Subcutaneous abdominal adipose tissue (tissue), 5 donors: ENCODE results near the gene ANKH.

Experiments used
- H3K27ac ChIP-seq: one replicate; pipeline ENCODE4 v1.7.0; 2013; ENCODE audit warnings: low read depth, mild to moderate bottlenecking, inconsistent platforms, low read length, moderate library complexity
- H3K27me3 ChIP-seq, 5 donors: one replicate each; pipeline ENCODE4 v1.7.0; 2013; ENCODE audit warnings: low read length in 5 of 5, inconsistent platforms in 1 of 5; ENCODE audit not compliant: control insufficient read depth in 5 of 5, insufficient read depth in 4 of 5
- H3K36me3 ChIP-seq, 5 donors: one replicate each; pipeline ENCODE4 v1.7.0; 2013; ENCODE audit warnings: low read length in 5 of 5; ENCODE audit not compliant: control insufficient read depth in 5 of 5, insufficient read depth in 5 of 5
- H3K4me1 ChIP-seq, 5 donors: one replicate each; pipeline ENCODE4 v1.7.0; 2013; ENCODE audit warnings: low read length in 5 of 5, mild to moderate bottlenecking in 3 of 5, moderate library complexity in 1 of 5; ENCODE audit not compliant: control insufficient read depth in 5 of 5, insufficient read depth in 5 of 5
- H3K4me3 ChIP-seq, 5 donors: one replicate each; pipeline ENCODE4 v1.7.0; 2013; ENCODE audit warnings: low read length in 5 of 5, low read depth in 1 of 5
- H3K9ac ChIP-seq, 5 donors: one replicate each; pipeline ENCODE4 v1.7.0; 2013; ENCODE audit warnings: low read length in 5 of 5, mild to moderate bottlenecking in 4 of 5, moderate library complexity in 3 of 5
- H3K9me3 ChIP-seq, 5 donors: one replicate each; pipeline ENCODE4 v1.7.0; 2013; ENCODE audit warnings: low read length in 5 of 5; ENCODE audit not compliant: control insufficient read depth in 5 of 5
- donor health status: healthy.
- donor health status: healthy.
- donor health status: healthy.
- donor health status: healthy.
- donor health status: healthy.

ANKH gene

GRCh38 chr5:14756478-14756877, 115.1 kb downstream of the ANKH start:
- Histone ChIP-seq H3K27ac (no peak overlapping the region), H3K4me1 (peaks cover 0 to 16% (median 13%) of the 10 kb centered on the region in 5 donors), H3K9me3 (no peaks in the 10 kb centered on the region), H3K9ac (no peak overlapping the region), H3K27me3 (no peaks in the 10 kb centered on the region), H3K36me3 (peaks cover 10 to 38% (median 24%) of the 10 kb centered on the region in 5 donors), H3K4me3 (no peak overlapping the region)

DNA sequence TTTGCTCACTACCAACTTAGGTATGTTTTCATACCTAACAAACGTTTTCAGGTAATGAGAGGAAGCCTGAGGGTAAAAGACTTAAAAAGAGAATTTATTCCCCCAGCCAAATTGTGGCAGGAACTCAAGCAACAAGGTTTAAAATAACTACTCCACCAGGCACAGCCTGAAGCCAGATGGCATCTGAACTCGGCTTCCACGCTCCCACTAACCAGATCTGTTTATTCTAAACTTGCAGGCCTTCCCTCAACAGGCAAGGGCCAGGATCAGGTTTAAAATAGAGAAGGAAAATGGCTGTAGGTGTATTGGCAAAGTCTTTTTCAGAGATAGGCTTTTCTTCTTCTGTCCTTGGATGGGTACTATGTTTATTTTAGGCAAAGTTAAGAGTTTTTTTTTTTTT, 117.6 kb downstream of the ANKH start:
- peaks cover 0 to 5% (median 0%) of the 10 kb centered on the region in 5 donors for H3K4me1 ChIP-seq
- H3K27me3 ChIP-seq, result no peaks in the 10 kb centered on the region
- no peak overlapping the region for H3K27ac ChIP-seq
- H3K9me3 ChIP-seq, result no peaks in the 10 kb centered on the region
- no peak overlapping the region for H3K9ac ChIP-seq
- peaks cover 21 to 46% (median 36%) of the 10 kb centered on the region in 5 donors for H3K36me3 ChIP-seq
- no peak overlapping the region for H3K4me3 ChIP-seq

- Histone ChIP-seq H3K9ac (no peak overlapping the region), H3K9me3 (no peaks in the 10 kb centered on the region), H3K27ac (no peak overlapping the region), H3K4me3 (no peak overlapping the region), H3K36me3 (peaks cover 21 to 52% (median 40%) of the 10 kb centered on the region in 5 donors), H3K4me1 (peaks cover 0 to 3% (median 0%) of the 10 kb centered on the region in 5 donors), H3K27me3 (no peaks in the 10 kb centered on the region)
Observed at GRCh38 chr5:14753292-14753691, 118.3 kb downstream of the ANKH start.

DNA sequence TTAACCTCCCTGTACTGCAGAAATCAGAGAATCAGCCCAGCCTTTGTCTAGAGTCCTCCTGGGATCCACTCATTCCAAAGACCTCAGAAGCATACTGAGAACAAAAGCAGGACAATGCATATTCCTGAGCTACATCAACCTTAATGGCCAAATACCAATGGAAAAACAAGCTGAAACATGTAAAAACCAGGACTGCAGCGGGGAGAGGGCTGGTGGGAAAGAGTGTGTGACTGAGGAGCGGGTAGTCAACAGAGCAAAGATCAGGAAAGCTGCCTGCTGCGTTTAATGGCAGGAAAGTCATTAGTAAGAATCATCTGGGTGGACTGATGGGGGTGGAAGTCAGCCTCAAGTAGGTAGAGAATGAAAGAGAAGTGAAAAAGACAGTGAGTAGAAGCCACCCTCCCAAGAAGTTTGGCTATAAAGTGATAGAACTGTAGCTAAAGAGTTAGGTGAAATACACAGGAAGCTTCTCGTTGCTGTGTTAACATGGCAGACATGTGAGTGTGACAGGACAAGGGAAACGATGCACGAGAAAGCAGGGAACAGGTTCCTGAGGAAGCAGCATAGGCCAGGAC, 119.0 kb downstream of the ANKH start:
- Histone ChIP-seq H3K4me1 (no peaks in the 10 kb centered on the region), H3K9me3 (no peaks in the 10 kb centered on the region), H3K27ac (no peak overlapping the region), H3K9ac (no peak overlapping the region), H3K4me3 (no peak overlapping the region), H3K27me3 (no peaks in the 10 kb centered on the region), H3K36me3 (peaks cover 21 to 60% (median 45%) of the 10 kb centered on the region in 5 donors)

DNA sequence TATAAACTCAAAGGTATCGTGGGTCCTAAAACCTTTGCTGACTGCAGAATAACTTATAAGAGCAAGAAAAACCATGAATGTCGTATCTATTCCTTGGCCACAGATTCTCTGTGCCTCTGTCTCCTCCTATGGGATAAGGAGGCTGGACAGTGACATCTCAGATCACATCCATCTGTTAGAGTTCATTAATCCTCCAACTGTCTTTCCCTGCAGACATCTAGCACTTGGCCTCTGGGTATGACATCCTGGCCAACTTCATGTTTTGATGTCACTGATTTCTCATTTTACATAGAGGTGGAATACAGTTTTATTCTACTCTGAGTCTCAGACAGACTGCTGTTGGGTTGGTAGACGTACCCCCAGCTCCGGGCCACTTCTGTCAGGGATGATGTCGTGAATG, 120.9 kb downstream of the ANKH start:
- Histone ChIP-seq H3K4me1 (no peaks in the 10 kb centered on the region), H3K27me3 (no peaks in the 10 kb centered on the region), H3K9ac (no peak overlapping the region), H3K9me3 (no peaks in the 10 kb centered on the region), H3K4me3 (no peak overlapping the region), H3K27ac (no peak overlapping the region), H3K36me3 (peaks cover 21 to 63% (median 46%) of the 10 kb centered on the region in 5 donors)

- H3K27ac ChIP-seq, result no peak overlapping the region
- H3K4me3 ChIP-seq, result no peak overlapping the region
- no peaks in the 10 kb centered on the region for H3K9me3 ChIP-seq
- peaks cover 21 to 61% (median 45%) of the 10 kb centered on the region in 5 donors for H3K36me3 ChIP-seq
- H3K9ac ChIP-seq, result no peak overlapping the region
- no peaks in the 10 kb centered on the region for H3K4me1 ChIP-seq
- no peaks in the 10 kb centered on the region for H3K27me3 ChIP-seq
Observed at GRCh38 chr5:14749579-14750101, 121.9 kb downstream of the ANKH start.

GRCh38 chr5:14748180-14748900, 123.2 kb downstream of the ANKH start:
- H3K4me3 ChIP-seq, result no peak overlapping the region
- no peaks in the 10 kb centered on the region for H3K4me1 ChIP-seq
- no peaks in the 10 kb centered on the region for H3K27me3 ChIP-seq
- peaks cover 17 to 68% (median 53%) of the 10 kb centered on the region in 5 donors for H3K36me3 ChIP-seq
- no peak overlapping the region for H3K27ac ChIP-seq
- no peaks in the 10 kb centered on the region for H3K9me3 ChIP-seq
- no peak overlapping the region for H3K9ac ChIP-seq

DNA sequence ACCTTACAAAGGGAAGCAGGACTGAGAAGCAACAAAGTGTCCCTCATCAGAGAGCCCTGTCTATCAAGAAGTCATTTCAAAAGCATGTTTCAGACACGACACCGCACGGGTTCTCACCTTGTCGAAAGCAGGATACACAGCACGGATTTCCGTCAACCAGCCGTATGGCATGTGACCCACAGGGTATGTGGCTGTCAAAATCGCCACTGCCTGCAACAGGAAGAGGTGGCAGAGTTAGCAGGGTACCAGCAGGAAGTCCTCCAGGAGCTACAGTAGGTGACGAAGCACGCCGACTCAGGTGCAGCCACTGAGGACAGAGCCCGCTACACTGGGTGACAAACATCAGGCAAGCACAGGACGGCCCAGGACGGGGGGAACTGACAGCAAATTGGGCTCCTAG, 125.8 kb downstream of the ANKH start:
- Histone ChIP-seq H3K27ac (no peak overlapping the region), H3K9me3 (no peaks in the 10 kb centered on the region), H3K36me3 (peaks cover 21 to 77% (median 59%) of the 10 kb centered on the region in 5 donors), H3K27me3 (no peaks in the 10 kb centered on the region), H3K4me3 (no peak overlapping the region), H3K4me1 (no peaks in the 10 kb centered on the region), H3K9ac (no peak overlapping the region)

- Histone ChIP-seq H3K27ac (no peak overlapping the region), H3K4me3 (no peak overlapping the region), H3K36me3 (peaks cover 15 to 77% (median 58%) of the 10 kb centered on the region in 5 donors), H3K4me1 (peaks cover 0 to 3% (median 0%) of the 10 kb centered on the region in 5 donors), H3K27me3 (no peaks in the 10 kb centered on the region), H3K9me3 (no peaks in the 10 kb centered on the region), H3K9ac (no peak overlapping the region)
Observed at GRCh38 chr5:14745188-14745563, 126.4 kb downstream of the ANKH start.
